DND-41 (cell line): ENCODE results near the gene CFAP91.

Experiments
- CTCF ChIP-seq: IDR thresholded peaks from 2 replicates; pipeline ENCODE4 v1.5.1; 2012; ENCODE audit warnings: borderline replicate concordance, low read length, moderate library complexity, mild to moderate bottlenecking; ENCODE audit not compliant: poor library complexity, severe bottlenecking; ENCODE audit errors: extremely low read depth
- EZH2 ChIP-seq: IDR thresholded peaks from 3 replicates; pipeline ENCODE4 v1.6.1; 2012; ENCODE audit warnings: borderline replicate concordance, low read depth, mild to moderate bottlenecking, moderate library complexity, low read length, inconsistent platforms; ENCODE audit not compliant: severe bottlenecking

- TF ChIP-seq CTCF (no peak), EZH2 (no peak)
Observed at GRCh38 chr3:119751423-119751822, 48.6 kb downstream of the CFAP91 start.
